ENCODE data around the gene UQCRH. TPM values are rescaled to one million over a fixed set of nuclear protein-coding genes. Genes with fewer than 3 reads are reported as not detected.
A peak's percentile ranks its signal among the peaks of the same experiment; 100 is the strongest.

UQCRH gene
- total RNA-seq, 1 donor: 603 TPM

DNA sequence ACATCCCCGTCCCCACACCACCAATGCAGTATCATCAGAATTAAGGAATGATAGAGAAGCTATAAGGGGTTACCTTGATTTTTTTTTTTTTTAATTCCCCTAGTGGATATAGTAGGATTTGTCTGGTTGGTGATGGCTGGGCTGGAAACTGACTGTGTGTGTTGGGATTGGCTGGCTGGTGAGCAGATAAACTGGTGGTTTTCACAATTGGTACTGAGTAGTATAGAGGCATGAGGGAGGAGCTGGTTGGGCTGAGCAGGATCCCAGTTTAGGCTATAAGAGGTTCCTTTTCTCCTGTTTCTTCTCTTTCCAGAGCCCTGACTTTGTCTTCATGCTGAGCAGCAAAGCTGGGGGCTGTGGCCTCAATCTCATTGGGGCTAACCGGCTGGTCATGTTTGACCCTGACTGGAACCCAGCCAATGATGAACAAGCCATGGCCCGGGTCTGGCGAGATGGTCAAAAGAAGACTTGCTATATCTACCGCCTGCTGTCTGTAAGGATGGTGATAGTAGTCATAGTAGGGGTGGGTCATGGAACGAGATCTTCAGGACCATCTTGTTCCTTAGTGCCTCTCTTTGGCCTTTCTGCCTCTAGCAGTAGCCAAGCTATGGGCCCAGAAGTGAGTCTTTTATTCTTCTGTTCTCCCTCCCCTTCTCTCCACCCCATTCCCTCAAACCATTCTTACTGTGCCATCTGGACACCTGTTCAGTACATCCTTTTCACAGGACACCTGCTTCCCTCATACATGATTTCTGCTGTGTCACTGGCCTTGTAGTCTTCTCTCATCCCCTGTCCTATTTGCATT lies 29.1 kb upstream of the UQCRH start:
- H3K4me3 ChIP-seq (ENCODE audit: low read depth, low read length): no peak overlapping the region
- no peak for DNase-seq (ENCODE audit: low read depth)
- TF ChIP-seq, protein P1, sequence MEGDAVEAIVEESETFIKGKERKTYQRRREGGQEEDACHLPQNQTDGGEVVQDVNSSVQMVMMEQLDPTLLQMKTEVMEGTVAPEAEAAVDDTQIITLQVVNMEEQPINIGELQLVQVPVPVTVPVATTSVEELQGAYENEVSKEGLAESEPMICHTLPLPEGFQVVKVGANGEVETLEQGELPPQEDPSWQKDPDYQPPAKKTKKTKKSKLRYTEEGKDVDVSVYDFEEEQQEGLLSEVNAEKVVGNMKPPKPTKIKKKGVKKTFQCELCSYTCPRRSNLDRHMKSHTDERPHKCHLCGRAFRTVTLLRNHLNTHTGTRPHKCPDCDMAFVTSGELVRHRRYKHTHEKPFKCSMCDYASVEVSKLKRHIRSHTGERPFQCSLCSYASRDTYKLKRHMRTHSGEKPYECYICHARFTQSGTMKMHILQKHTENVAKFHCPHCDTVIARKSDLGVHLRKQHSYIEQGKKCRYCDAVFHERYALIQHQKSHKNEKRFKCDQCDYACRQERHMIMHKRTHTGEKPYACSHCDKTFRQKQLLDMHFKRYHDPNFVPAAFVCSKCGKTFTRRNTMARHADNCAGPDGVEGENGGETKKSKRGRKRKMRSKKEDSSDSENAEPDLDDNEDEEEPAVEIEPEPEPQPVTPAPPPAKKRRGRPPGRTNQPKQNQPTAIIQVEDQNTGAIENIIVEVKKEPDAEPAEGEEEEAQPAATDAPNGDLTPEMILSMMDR (IDR thresholded peaks at IDR 0.05; ENCODE audit: insufficient read depth, low read length): no peak

- H3K4me3 ChIP-seq (ENCODE audit: low read depth, low read length): no peak overlapping the region
- TF ChIP-seq, protein P1 (IDR thresholded peaks at IDR 0.05; ENCODE audit: insufficient read depth, low read length): no peak
- no peak for DNase-seq (ENCODE audit: low read depth)
These were observed 28.5 kb upstream of the UQCRH start for GRCh38 chr1:46275030-46275337.

- no peak overlapping the region for H3K4me3 ChIP-seq (ENCODE audit: low read depth, low read length)
These were observed 25.7 kb upstream of the UQCRH start for GRCh38 chr1:46277658-46278373.

GRCh38 chr1:46278807-46279206 lies 24.7 kb upstream of the UQCRH start:
- H3K4me3 ChIP-seq (ENCODE audit: low read depth, low read length): no peak overlapping the region
- TF ChIP-seq, protein P1 (IDR thresholded peaks at IDR 0.05; ENCODE audit: insufficient read depth, low read length): no peak
- peak; percentile 19 for DNase-seq (ENCODE audit: low read depth)

More at GRCh38 chr1:46277658-46278373, 25.7 kb upstream of the UQCRH start:
- TF ChIP-seq, protein P1 (IDR thresholded peaks at IDR 0.05; ENCODE audit: insufficient read depth, low read length): no peak
- DNase-seq (ENCODE audit: low read depth): no peak

DNA sequence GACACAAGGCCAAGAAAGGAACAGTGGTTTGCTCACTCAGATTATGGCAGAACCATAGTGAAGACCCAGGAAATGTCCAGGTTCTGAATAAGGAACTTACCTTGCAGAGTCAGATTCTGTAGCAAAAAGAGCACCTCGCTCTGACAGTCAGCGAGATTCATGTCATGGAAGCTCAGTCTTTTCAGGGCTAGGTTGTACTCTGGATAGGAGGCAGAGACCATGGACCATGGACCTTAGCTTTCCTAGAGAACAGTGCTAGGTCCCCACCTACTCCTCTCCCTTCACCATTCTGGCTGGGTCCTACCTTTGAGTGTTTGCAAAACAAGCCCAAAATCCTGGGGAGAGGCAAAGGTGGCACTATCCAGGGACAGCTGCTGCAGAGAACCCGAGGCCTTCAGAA lies 23.4 kb upstream of the UQCRH start:
- DNase-seq (ENCODE audit: low read depth): no peak
- no peak overlapping the region for H3K4me3 ChIP-seq (ENCODE audit: low read depth, low read length)
- TF ChIP-seq, protein P1 (IDR thresholded peaks at IDR 0.05; ENCODE audit: insufficient read depth, low read length): no peak

DNA sequence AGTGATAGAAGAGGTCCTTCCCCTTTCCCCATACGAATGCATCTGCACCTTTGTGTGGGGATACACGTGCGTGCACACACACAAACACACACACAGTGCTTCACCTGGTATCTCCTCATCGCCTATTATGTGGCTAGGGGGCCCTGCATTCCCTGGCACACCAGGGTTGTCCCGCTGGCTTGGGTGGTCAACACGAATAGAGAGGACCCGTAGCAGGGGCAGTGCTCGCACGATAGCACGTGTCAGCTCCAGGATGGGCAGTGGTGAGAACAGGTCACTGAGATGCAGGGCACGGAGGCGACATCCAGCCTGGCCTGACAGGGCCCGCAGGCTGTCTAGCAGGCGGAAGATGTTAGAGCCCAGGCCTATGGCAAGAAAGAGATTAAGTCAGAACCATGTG lies 22.5 kb upstream of the UQCRH start:
- H3K4me3 ChIP-seq (ENCODE audit: low read depth, low read length): no peak overlapping the region
- DNase-seq (ENCODE audit: low read depth): no peak
- TF ChIP-seq, protein P1 (IDR thresholded peaks at IDR 0.05; ENCODE audit: insufficient read depth, low read length): no peak

Measured in fibroblast of the aortic adventitia (primary cell).